Cardiac muscle cell (in vitro differentiated cells and primary cell): ENCODE measurements around the gene SHQ1. TPM values are rescaled to one million over a fixed set of nuclear protein-coding genes. Genes with fewer than 3 reads are reported as not detected.

Source experiments
- DNase-seq, 2 donors: peaks; one replicate each; pipeline versions ENCODE4 v3.0.0 to v3.0.0-alpha.2; 2010 to 2017; ENCODE audit warnings: low read depth in 1 of 2, low spot score in 1 of 2
- H3K27ac ChIP-seq: fragments of 200-600 bp; sonication (generic); 2 replicates; pipeline ENCODE4 v1.5.1; 2016
- H3K27me3 ChIP-seq: fragments of 200-600 bp; sonication (generic); 2 replicates; pipeline ENCODE4 v1.6.0; 2016; ENCODE audit warnings: control low read depth
- H3K36me3 ChIP-seq: fragments of 200-600 bp; sonication (generic); 2 replicates; pipeline ENCODE4 v1.5.1; 2016; ENCODE audit warnings: control low read depth
- H3K4me1 ChIP-seq: fragments of 200-600 bp; sonication (generic); 2 replicates; pipeline ENCODE4 v1.8.1; 2017; ENCODE audit warnings: low read depth, mild to moderate bottlenecking, mixed run types
- H3K4me3 ChIP-seq: fragments of 200-600 bp; sonication (generic); 2 replicates; pipeline ENCODE4 v1.5.1; 2016; ENCODE audit warnings: mild to moderate bottlenecking
- H3K9me3 ChIP-seq: fragments of 200-600 bp; sonication (generic); 2 replicates; pipeline ENCODE4 v1.5.1; 2017; ENCODE audit warnings: low read depth, mild to moderate bottlenecking, control low read depth
- CTCF ChIP-seq: IDR thresholded peaks from 2 replicates; pipeline ENCODE4 v1.5.1; 2012; ENCODE audit warnings: low read depth, mild to moderate bottlenecking, low read length
- polyA plus RNA-seq: library from polyadenylated mRNA; unstranded; fragments of >200 nt; fragmentation: Nextera tagmentation; extraction: Ambion mirVana; gene quantifications from 2 replicates; pipeline ENCODE4 v1.2.1, GENCODE V29; 2016
- total RNA-seq: library from RNA; depleted of rRNA; stranded (reverse); fragments of >200 nt; gene quantifications from 2 replicates; pipeline ENCODE4 v1.2.3, GENCODE V29; 2016

SHQ1 gene
- total and polyA plus RNA-seq, 2 experiments from 2014 or later, result 15.2 to 20.1 TPM

- TF ChIP-seq CTCF, result no peak
- DNase-seq, result no peak
- Histone ChIP-seq H3K9me3 (no peaks in the 10 kb centered on the region), H3K27ac (no peak overlapping the region), H3K4me1 (peaks cover 6% of the 10 kb centered on the region), H3K36me3 (peaks cover 4% of the 10 kb centered on the region), H3K4me3 (no peak overlapping the region), H3K27me3 (no peaks in the 10 kb centered on the region)
Observed at GRCh38 chr3:72829701-72830100, 18.5 kb downstream of the SHQ1 start.

- H3K27me3 ChIP-seq, result no peaks in the 10 kb centered on the region
- H3K9me3 ChIP-seq, result no peaks in the 10 kb centered on the region
- DNase-seq, result peak in 1 of 2 donors; percentile 44
- H3K36me3 ChIP-seq, result no peaks in the 10 kb centered on the region
- TF ChIP-seq CTCF, result no peak
- no peak overlapping the region for H3K4me3 ChIP-seq
- H3K27ac ChIP-seq, result no peak overlapping the region
- H3K4me1 ChIP-seq, result peaks cover 17% of the 10 kb centered on the region
Observed at GRCh38 chr3:72821161-72821781, 27.0 kb downstream of the SHQ1 start.

- Histone ChIP-seq H3K27me3 (no peaks in the 10 kb centered on the region), H3K9me3 (no peaks in the 10 kb centered on the region), H3K4me1 (peaks cover 17% of the 10 kb centered on the region), H3K27ac (no peak overlapping the region), H3K4me3 (no peak overlapping the region), H3K36me3 (no peaks in the 10 kb centered on the region)
- peak in 1 of 2 donors; percentile 81 for DNase-seq
- no peak for TF ChIP-seq CTCF
Observed at GRCh38 chr3:72820415-72820814, 27.8 kb downstream of the SHQ1 start.

GRCh38 chr3:72818905-72819304 lies 29.3 kb downstream of the SHQ1 start:
- Histone ChIP-seq H3K27ac (no peak overlapping the region), H3K4me3 (no peak overlapping the region), H3K27me3 (no peaks in the 10 kb centered on the region), H3K36me3 (no peaks in the 10 kb centered on the region), H3K4me1 (peaks cover 17% of the 10 kb centered on the region), H3K9me3 (no peaks in the 10 kb centered on the region)
- DNase-seq, result peak in 1 of 2 donors; percentile 61
- no peak for TF ChIP-seq CTCF

DNA sequence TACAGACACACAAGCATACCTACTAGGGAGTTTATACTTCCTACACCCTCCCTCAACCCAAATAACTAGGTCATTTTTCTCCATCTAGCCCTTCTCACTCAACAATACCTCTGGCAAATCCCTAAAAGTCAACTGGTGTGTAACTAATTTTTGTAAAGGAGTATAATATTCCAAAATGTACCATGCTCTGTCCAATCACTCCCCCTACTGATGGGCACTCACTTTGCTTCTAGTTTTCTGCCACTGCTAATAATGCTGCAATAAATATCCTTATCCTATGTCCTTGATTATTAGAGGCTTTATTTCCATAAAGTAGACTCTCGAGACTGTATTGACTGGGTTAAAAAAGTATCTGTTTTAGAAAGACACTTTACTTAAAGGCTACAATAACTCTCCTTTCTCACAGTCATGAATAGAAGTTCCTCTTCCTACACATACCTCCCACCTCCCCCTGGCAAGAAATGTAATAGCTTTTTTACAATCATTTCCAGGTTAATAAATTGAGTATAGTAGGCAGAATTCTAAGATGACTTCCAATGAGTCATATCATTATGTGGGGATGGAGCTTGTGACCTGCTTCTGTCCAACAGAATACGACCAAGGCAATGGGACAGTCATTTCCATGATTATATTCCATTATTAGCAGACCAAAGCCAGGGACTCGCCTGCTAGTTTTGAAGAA lies 30.0 kb downstream of the SHQ1 start:
- peak; percentile 30 to 60 for DNase-seq

More for the DNA sequence above, 30.0 kb downstream of the SHQ1 start:
- Histone ChIP-seq H3K4me1 (peaks cover 17% of the 10 kb centered on the region), H3K27ac (no peak overlapping the region), H3K4me3 (no peak overlapping the region), H3K27me3 (no peaks in the 10 kb centered on the region), H3K9me3 (no peaks in the 10 kb centered on the region), H3K36me3 (no peaks in the 10 kb centered on the region)
- peak; percentile 78 for TF ChIP-seq CTCF
